K562 (cell line): ENCODE data around the gene NAGPA.

ENCODE experiments used
- CTCF ChIP-seq, 3 experiments: IDR thresholded peaks in 2 of 3; conservative IDR thresholded peaks in 1 of 3; 2 replicates each; pipeline ENCODE4 v1.5.1; 2011 to 2012; ENCODE audit warnings: low read length in 3 of 3, mild to moderate bottlenecking in 3 of 3, control low read depth in 2 of 3, improper control_type of control experiment in 1 of 3, inconsistent platforms in 1 of 3, low read depth in 1 of 3, mixed read lengths in 1 of 3, moderate library complexity in 1 of 3; ENCODE audit not compliant: insufficient read depth in 2 of 3
- ELF1 ChIP-seq: fragments of 200-800 bp; sonication (Bioruptor generic); IDR thresholded peaks from 2 replicates; pipeline ENCODE4 v1.6.1; 2016; ENCODE audit warnings: missing genetic modification characterization, missing compliant biosample characterization
- KLF13 ChIP-seq: fragments of 450-650 bp; IDR thresholded peaks from 2 replicates; pipeline ENCODE4 v1.6.1; 2016; ENCODE audit warnings: missing genetic modification characterization, low read depth, mild to moderate bottlenecking, missing compliant biosample characterization, moderate library complexity, borderline replicate concordance
- MAFG ChIP-seq: fragments of 450-650 bp; conservative IDR thresholded peaks from 2 replicates; pipeline ENCODE4 v1.6.1; 2016; ENCODE audit warnings: missing genetic modification characterization, missing compliant biosample characterization
- NFIC ChIP-seq: fragments of 450-650 bp; IDR thresholded peaks from 2 replicates; pipeline ENCODE4 v1.6.1; 2017; ENCODE audit warnings: mild to moderate bottlenecking, inconsistent platforms
- SAP30 ChIP-seq: fragments of 200-600 bp; sonication (generic); IDR thresholded peaks from 2 replicates; pipeline ENCODE4 v1.6.1; 2012; ENCODE audit warnings: borderline replicate concordance, low read depth, mild to moderate bottlenecking, moderate library complexity, low read length, control low read depth, inconsistent platforms; ENCODE audit not compliant: insufficient read depth, poor library complexity, severe bottlenecking
- SP1 ChIP-seq: sonication (generic); formaldehyde crosslinking; IDR thresholded peaks from 2 replicates; pipeline ENCODE4 v1.8.1; 2022; ENCODE audit warnings: mild to moderate bottlenecking, missing genetic modification reagents
- SRSF9 ChIP-seq: fragments of 200-400 bp; formaldehyde crosslinking; IDR thresholded peaks from 2 replicates; pipeline ENCODE4 v1.6.1; 2017; ENCODE audit warnings: low read depth, low read length, borderline replicate concordance
- TEAD4 ChIP-seq, 2 experiments: sonication (generic) in 1 of 2; formaldehyde crosslinking in 1 of 2; IDR thresholded peaks; 2 replicates each; pipeline versions ENCODE4 v1.6.1 to v1.8.0; 2012 to 2022; ENCODE audit warnings: borderline replicate concordance in 1 of 2, inconsistent platforms in 1 of 2, low read length in 1 of 2, mild to moderate bottlenecking in 1 of 2, missing genetic modification reagents in 1 of 2
- ZBTB43 ChIP-seq: sonication (generic); formaldehyde crosslinking; IDR thresholded peaks from 2 replicates; pipeline ENCODE4 v1.8.0; 2023; ENCODE audit warnings: mild to moderate bottlenecking, missing genetic modification reagents

- TF ChIP-seq MAFG (no peak), CTCF (IDR thresholded peaks at IDR 0.05 in 2 of 3, conservative IDR thresholded peaks at IDR 0.05 in 1 of 3; ENCODE audit: insufficient read depth in 2 of 3, low read depth in 1 of 3, low read length in 3 of 3) (no peak), ELF1 (tag) (no peak), SRSF9 (no peak), SAP30 (no peak), ZBTB43 (CRISPR knock-in tag) (no peak), SP1 (CRISPR knock-in tag) (no peak), TEAD4 (IDR thresholded peaks at IDR 0.05; ENCODE audit: low read length) (no peak), TEAD4 (CRISPR knock-in tag; IDR thresholded peaks at IDR 0.05; ENCODE audit: borderline replicate concordance) (no peak), NFIC (no peak), KLF13 (tag) (no peak)
Observed at GRCh38 chr16:5016967-5017677, 16.6 kb downstream of the NAGPA start.
